CD4-positive, alpha-beta memory T cell (primary cell): Measurements from ENCODE around the gene SAC3D1. TPM values are rescaled to one million over a fixed set of nuclear protein-coding genes. Genes with fewer than 3 reads are reported as not detected.

Experiments
- CTCF ChIA-PET: fragments of 350-600 bp; sonication (Branson Sonifier 250); formaldehyde crosslinking; loops from one replicate; lab custom pipeline; 2021; ENCODE audit warnings: inconsistent platforms; ENCODE audit not compliant: partially characterized antibody; lab: Charles Lee
- POLR2A ChIA-PET: fragments of 350-600 bp; sonication (Branson Sonifier 250); formaldehyde crosslinking; loops from one replicate; lab custom pipeline; 2021; ENCODE audit not compliant: partially characterized antibody; lab: Charles Lee
- DNase-seq, 5 donors: peaks; one replicate each; pipeline versions ENCODE4 v3.0.0 to v3.0.0-alpha.2; 2020 to 2022; ENCODE audit warnings: mixed read lengths in 1 of 5
- H3K27ac ChIP-seq: one replicate; pipeline ENCODE4 v1.7.0; 2013; ENCODE audit warnings: low read depth, low read length
- H3K27me3 ChIP-seq: 2 replicates; pipeline ENCODE4 v1.7.0; 2013; ENCODE audit warnings: mild to moderate bottlenecking, low read length, moderate library complexity; ENCODE audit not compliant: insufficient read depth
- H3K36me3 ChIP-seq: 2 replicates; pipeline ENCODE4 v1.7.0; 2013; ENCODE audit warnings: mild to moderate bottlenecking, low read length, moderate library complexity; ENCODE audit not compliant: insufficient read depth
- H3K4me1 ChIP-seq: 2 replicates; pipeline ENCODE4 v1.7.0; 2013; ENCODE audit warnings: mild to moderate bottlenecking, low read length, moderate library complexity; ENCODE audit not compliant: insufficient read depth
- H3K4me3 ChIP-seq, 2 donors: one replicate each; pipeline ENCODE4 v1.7.0; 2013; ENCODE audit warnings: low read length in 2 of 2, mild to moderate bottlenecking in 1 of 2
- H3K9me3 ChIP-seq, 2 donors: one replicate each; pipeline ENCODE4 v1.7.0; 2013; ENCODE audit warnings: low read length in 2 of 2, control low read depth in 1 of 2; ENCODE audit not compliant: control insufficient read depth in 1 of 2
- H3K27ac Mint-ChIP-seq, 7 donors: one replicate each; pipeline ENCODE4 v1.8.0; 2020 to 2021; ENCODE audit warnings: mixed read lengths in 7 of 7, mild to moderate bottlenecking in 6 of 7, inconsistent platforms in 3 of 7, moderate library complexity in 3 of 7
- H3K27me3 Mint-ChIP-seq, 2 donors: one replicate each; pipeline ENCODE4 v1.8.0; 2020 to 2021; ENCODE audit warnings: mixed read lengths in 2 of 2
- H3K36me3 Mint-ChIP-seq, 2 donors: one replicate each; pipeline ENCODE4 v1.8.0; 2020 to 2021; ENCODE audit warnings: mixed read lengths in 2 of 2, inconsistent platforms in 1 of 2, mild to moderate bottlenecking in 1 of 2
- H3K4me1 Mint-ChIP-seq, 4 donors: one replicate each; pipeline ENCODE4 v1.8.0; 2020 to 2021; ENCODE audit warnings: mixed read lengths in 4 of 4, mild to moderate bottlenecking in 1 of 4
- H3K4me3 Mint-ChIP-seq, 8 donors: one replicate each; pipeline ENCODE4 v1.8.0; 2020 to 2021; ENCODE audit warnings: mixed read lengths in 8 of 8, mild to moderate bottlenecking in 7 of 8, moderate library complexity in 6 of 8, inconsistent platforms in 3 of 8
- H3K9me3 Mint-ChIP-seq, 8 donors: one replicate each; pipeline ENCODE4 v1.8.0; 2020 to 2021; ENCODE audit warnings: mixed read lengths in 8 of 8, mild to moderate bottlenecking in 5 of 8, inconsistent platforms in 3 of 8, moderate library complexity in 1 of 8
- intact Hi-C: fragments of 100-400 bp; cut with micrococcal nuclease; formaldehyde crosslinking; loops from one replicate; pipeline ENCODE4 v1.15.1; 2023
- polyA plus RNA-seq, 2 donors: library from polyadenylated mRNA; unstranded; fragments of 300-500 nt; fragmentation: Illumina TruSeq; gene quantifications; one replicate each; pipeline ENCODE4 v1.2.3, GENCODE V29; 2021
- total RNA-seq, 2 experiments: library from RNA; stranded (reverse); gene quantifications; one replicate each; pipeline ENCODE4 v1.2.3, GENCODE V29; 2021

The SAC3D1 gene
- total and polyA plus RNA-seq, 4 experiments from 2014 or later = 6.8 to 10.6 (median 10.0) TPM

GRCh38 chr11:65058012-65058411 lies 17.0 kb downstream of the SAC3D1 start:
- Mint-ChIP-seq H3K27ac (no peak overlapping the region), H3K27me3 (peaks cover 0 to 3% of the 10 kb centered on the region in 2 donors), H3K4me3 (no peak overlapping the region), H3K9me3 (no peaks in the 10 kb centered on the region), H3K36me3 (no peaks in the 10 kb centered on the region), H3K4me1 (peaks cover 10 to 14% (median 14%) of the 10 kb centered on the region in 4 donors)
- CTCF ChIA-PET = no interaction called here
- Histone ChIP-seq H3K27me3 (no peaks in the 10 kb centered on the region), H3K27ac (no peak overlapping the region), H3K4me3 (no peak overlapping the region), H3K9me3 (no peaks in the 10 kb centered on the region), H3K36me3 (no peaks in the 10 kb centered on the region), H3K4me1 (peaks cover 26% of the 10 kb centered on the region)
- POLR2A ChIA-PET = no interaction called here
- no peak for DNase-seq
- intact Hi-C loops = no loop called here

GRCh38 chr11:65058419-65059054 lies 17.5 kb downstream of the SAC3D1 start, which contains the start of gene NAALADL1:
Gene NAALADL1 (minus strand): TSS chr11:65058553. CDS start chr11:65058521, 32 bp downstream.
- ChIA-PET CTCF (no interaction called here), POLR2A (no interaction called here)
- intact Hi-C loops = no loop called here
- Histone ChIP-seq H3K4me1 (peaks cover 22% of the 10 kb centered on the region), H3K36me3 (no peaks in the 10 kb centered on the region), H3K4me3 (no peak within 1 kb of the TSS), H3K27me3 (no peaks in the 10 kb centered on the region), H3K9me3 (no peaks in the 10 kb centered on the region), H3K27ac (no peak within 1 kb of the TSS)
- no peak for DNase-seq
- no peaks in the 10 kb centered on the region for H3K9me3 Mint-ChIP-seq
- peaks cover 0 to 3% of the 10 kb centered on the region in 2 donors for H3K27me3 Mint-ChIP-seq
- H3K36me3 Mint-ChIP-seq = no peaks in the 10 kb centered on the region
- H3K27ac Mint-ChIP-seq = peak within 1 kb of the TSS in 1 of 7 donors; percentile 26
- H3K4me1 Mint-ChIP-seq = peaks cover 9 to 13% (median 11%) of the 10 kb centered on the region in 4 donors
- no peak within 1 kb of the TSS for H3K4me3 Mint-ChIP-seq

DNA sequence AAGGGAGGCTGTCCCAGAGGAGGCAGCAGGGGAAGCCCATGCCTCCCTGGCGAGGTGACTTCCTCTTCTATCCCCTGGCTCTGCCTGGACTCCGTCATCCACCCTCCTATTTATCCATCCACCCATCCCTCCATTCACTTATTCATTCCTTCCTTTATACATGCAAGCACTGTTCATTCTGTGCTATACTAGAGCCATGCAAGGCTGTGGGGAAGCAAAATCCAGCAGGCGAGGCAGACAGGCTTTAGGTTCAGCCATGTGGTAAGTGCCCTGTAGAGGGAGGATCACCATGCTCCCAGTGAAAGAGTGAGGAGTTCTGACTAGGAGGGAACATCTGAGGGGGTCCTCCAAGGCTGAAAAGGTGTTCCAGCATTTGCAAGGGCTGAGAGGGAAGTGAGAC lies 18.5 kb downstream of the SAC3D1 start:
- Mint-ChIP-seq H3K27me3 (peaks cover 0 to 3% of the 10 kb centered on the region in 2 donors), H3K4me3 (no peak overlapping the region), H3K9me3 (no peaks in the 10 kb centered on the region), H3K36me3 (no peaks in the 10 kb centered on the region), H3K4me1 (peaks cover 0 to 3% (median 2%) of the 10 kb centered on the region in 4 donors), H3K27ac (peak overlapping the region in 1 of 7 donors; percentile 26)
- Histone ChIP-seq H3K4me3 (no peak overlapping the region), H3K4me1 (peaks cover 12% of the 10 kb centered on the region), H3K27ac (no peak overlapping the region), H3K9me3 (no peaks in the 10 kb centered on the region), H3K36me3 (no peaks in the 10 kb centered on the region), H3K27me3 (no peaks in the 10 kb centered on the region)
- no peak for DNase-seq
- intact Hi-C loops = no loop called here
- POLR2A ChIA-PET = no interaction called here
- CTCF ChIA-PET = interaction anchor here (1.1 kb wide), 2 partner anchors 47 to 256 kb away, joined by 3 read pairs; no protein-coding TSS in a partner anchor

DNA sequence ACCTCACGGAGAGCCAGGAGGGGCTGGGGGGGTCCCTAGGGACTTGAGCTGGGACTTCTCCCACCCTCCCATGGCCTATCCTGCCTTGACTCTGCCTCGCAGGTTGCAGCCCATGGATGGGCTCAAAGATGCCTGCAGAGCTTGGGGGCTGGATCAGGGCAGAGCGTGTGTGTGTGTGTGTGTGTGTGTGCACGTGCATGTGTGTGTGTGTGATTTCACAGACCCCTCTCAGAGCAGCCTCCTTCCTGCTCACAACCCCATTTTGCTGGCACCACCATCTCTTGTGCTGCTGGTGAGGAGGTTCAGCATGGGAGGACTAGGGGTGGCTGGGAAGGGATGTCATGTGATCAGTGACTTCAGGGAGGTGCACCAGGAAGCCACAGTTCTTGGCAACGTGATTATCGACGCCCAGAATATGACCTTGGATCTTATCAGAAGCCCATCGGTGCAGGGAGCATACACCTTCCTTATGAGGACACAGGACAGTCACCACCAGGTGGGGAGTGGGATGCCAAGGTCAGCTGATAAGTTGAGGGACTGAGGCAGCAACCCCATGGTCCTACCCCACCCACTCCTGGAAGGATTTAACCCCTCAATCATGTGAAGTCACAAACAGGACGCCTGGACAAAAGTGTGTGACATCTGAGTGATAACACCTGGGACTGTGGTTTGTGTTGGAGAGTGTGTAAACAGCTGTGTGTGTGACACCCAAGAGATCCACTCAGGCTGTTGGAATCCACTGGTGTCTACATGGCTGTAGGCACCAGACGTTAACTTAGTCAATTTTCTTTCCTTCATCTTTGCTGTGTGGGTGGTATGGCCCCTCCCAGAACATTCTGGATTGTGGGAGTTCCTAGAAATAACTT lies 19.2 kb downstream of the SAC3D1 start:
- Histone ChIP-seq H3K27ac (no peak overlapping the region), H3K9me3 (no peaks in the 10 kb centered on the region), H3K36me3 (no peaks in the 10 kb centered on the region), H3K4me1 (peaks cover 10% of the 10 kb centered on the region), H3K4me3 (no peak overlapping the region), H3K27me3 (no peaks in the 10 kb centered on the region)
- intact Hi-C loops = no loop called here
- CTCF ChIA-PET = interaction anchor here (1.1 kb wide), 2 partner anchors 47 to 255 kb away, joined by 3 read pairs; no protein-coding TSS in a partner anchor
- H3K4me1 Mint-ChIP-seq = peaks cover 0 to 2% (median 0%) of the 10 kb centered on the region in 4 donors
- POLR2A ChIA-PET = no interaction called here
- DNase-seq = no peak
- no peaks in the 10 kb centered on the region for H3K9me3 Mint-ChIP-seq
- no peak overlapping the region for H3K4me3 Mint-ChIP-seq
- H3K36me3 Mint-ChIP-seq = no peaks in the 10 kb centered on the region
- H3K27me3 Mint-ChIP-seq = peaks cover 0 to 3% of the 10 kb centered on the region in 2 donors
- no peak overlapping the region for H3K27ac Mint-ChIP-seq

GRCh38 chr11:65060913-65061408 lies 20.0 kb downstream of the SAC3D1 start:
- Mint-ChIP-seq H3K4me1 (no peaks in the 10 kb centered on the region), H3K4me3 (no peak overlapping the region), H3K27me3 (peaks cover 0 to 3% of the 10 kb centered on the region in 2 donors), H3K27ac (peak overlapping the region in 2 of 7 donors; percentile 35 to 75), H3K9me3 (no peaks in the 10 kb centered on the region), H3K36me3 (no peaks in the 10 kb centered on the region)
- Histone ChIP-seq H3K4me1 (peaks cover 10% of the 10 kb centered on the region), H3K4me3 (no peak overlapping the region), H3K36me3 (no peaks in the 10 kb centered on the region), H3K27ac (no peak overlapping the region), H3K9me3 (no peaks in the 10 kb centered on the region), H3K27me3 (no peaks in the 10 kb centered on the region)
- ChIA-PET CTCF (interaction anchor here (0.7 kb wide), 1 partner anchor 50 kb away, joined by 3 read pairs; no protein-coding TSS in a partner anchor), POLR2A (no interaction called here)
- no peak for DNase-seq
- intact Hi-C loops = no loop called here

DNA sequence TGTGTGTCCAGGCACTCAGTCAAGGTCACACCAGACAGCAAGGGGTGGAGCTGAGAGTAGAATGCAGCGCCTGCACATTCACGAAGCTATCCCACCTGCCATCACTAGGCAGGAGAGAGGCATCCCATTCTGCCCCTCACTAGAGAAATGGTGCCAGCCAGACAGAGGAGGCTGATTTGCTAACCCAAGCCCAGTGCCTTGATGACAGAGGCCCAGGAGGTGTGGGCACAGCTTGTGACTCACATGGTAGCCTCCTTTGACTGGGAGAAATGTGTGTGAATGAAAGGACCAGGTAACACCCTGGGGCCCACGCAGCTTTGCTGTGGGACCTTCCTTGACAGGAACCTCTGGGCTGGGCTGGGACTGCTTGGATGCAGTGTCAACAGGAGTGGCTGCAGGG lies 22.5 kb downstream of the SAC3D1 start:
- Histone ChIP-seq H3K27me3 (no peaks in the 10 kb centered on the region), H3K36me3 (no peaks in the 10 kb centered on the region), H3K4me1 (peaks cover 10% of the 10 kb centered on the region), H3K27ac (no peak overlapping the region), H3K9me3 (no peaks in the 10 kb centered on the region), H3K4me3 (no peak overlapping the region)
- Mint-ChIP-seq H3K4me1 (no peaks in the 10 kb centered on the region), H3K27me3 (peaks cover 0 to 3% of the 10 kb centered on the region in 2 donors), H3K9me3 (no peaks in the 10 kb centered on the region), H3K36me3 (no peaks in the 10 kb centered on the region), H3K4me3 (no peak overlapping the region), H3K27ac (no peak overlapping the region)
- CTCF ChIA-PET = no interaction called here
- intact Hi-C loops = no loop called here
- POLR2A ChIA-PET = no interaction called here
- no peak for DNase-seq

DNA sequence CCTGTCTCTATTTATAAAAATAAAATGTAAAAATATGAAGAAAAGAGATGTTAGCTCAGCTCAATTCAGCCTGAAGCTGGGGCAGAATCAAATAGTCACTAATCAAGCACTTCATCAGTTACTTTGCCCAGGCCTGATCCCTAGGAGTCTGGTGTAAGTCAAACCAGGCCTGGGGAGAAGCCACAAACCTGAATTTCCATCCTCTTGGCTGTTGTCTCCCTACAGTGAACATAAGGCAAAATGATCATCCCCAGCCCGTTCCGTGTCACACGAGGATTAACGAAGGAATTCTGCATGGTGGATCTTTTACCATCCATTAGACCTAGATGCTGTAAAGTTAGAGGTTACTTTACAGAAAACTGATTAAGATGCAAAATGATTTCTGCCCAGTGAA lies 23.8 kb downstream of the SAC3D1 start:
- Mint-ChIP-seq H3K27me3 (peaks cover 0 to 3% of the 10 kb centered on the region in 2 donors), H3K36me3 (no peaks in the 10 kb centered on the region), H3K9me3 (no peaks in the 10 kb centered on the region), H3K4me3 (no peak overlapping the region), H3K4me1 (no peaks in the 10 kb centered on the region), H3K27ac (no peak overlapping the region)
- Histone ChIP-seq H3K4me1 (peaks cover 9% of the 10 kb centered on the region), H3K36me3 (no peaks in the 10 kb centered on the region), H3K27me3 (no peaks in the 10 kb centered on the region), H3K9me3 (no peaks in the 10 kb centered on the region), H3K4me3 (no peak overlapping the region), H3K27ac (no peak overlapping the region)
- ChIA-PET POLR2A (no interaction called here), CTCF (no interaction called here)
- intact Hi-C loops = no loop called here
- no peak for DNase-seq
